ENCODE data around the gene SMOC1. TPM values are rescaled to one million over a fixed set of nuclear protein-coding genes. Genes with fewer than 3 reads are reported as not detected.

Gene SMOC1
- total and polyA plus RNA-seq, 12 donors: 0.33 to 19.8 (median 4.5) TPM

- H3K27me3 ChIP-seq: peaks cover 4% of the 10 kb centered on the region
- DNase-seq: no peak
- WGBS, 4 donors: 63 to 74% (median 68%) methylated on average over 6 of the region's 6 CpGs
Observed at GRCh38 chr14:70080076-70080475, 200.9 kb downstream of the SMOC1 start.

More at GRCh38 chr14:70080076-70080475, 200.9 kb downstream of the SMOC1 start:
- no peaks in the 10 kb centered on the region for H3K4me1 ChIP-seq (replicated peaks in 1 of 2)
- no peak for TF ChIP-seq POLR2A (IDR thresholded peaks at IDR 0.05)
- TF ChIP-seq CTCF (IDR thresholded peaks at IDR 0.05): no peak
- H3K27ac ChIP-seq: no peak overlapping the region
- no peaks in the 10 kb centered on the region for H3K9me3 ChIP-seq (replicated peaks in 1 of 3)
- intact Hi-C loops (cut with DNase I): loop anchor here in 1 of 2 donors (10.0 kb wide), 1 partner anchor 235 kb away; no protein-coding TSS in a partner anchor
- no peaks in the 10 kb centered on the region for H3K36me3 ChIP-seq (replicated peaks in 1 of 2)
- no peak overlapping the region for H3K4me3 ChIP-seq

Other genes with a start within 250 kb of the SMOC1 start
- 100 to 1,000 TPM; 144 to 387 (median 301) TPM for gene SRSF5, start 112.3 kb upstream of the SMOC1 start, total RNA-seq
- gene SRSF5, start 112.3 kb upstream of the SMOC1 start, polyA plus RNA-seq: 100 to 1,000 TPM; 296 to 912 (median 745) TPM
- gene SLC10A1, start 82.2 kb upstream of the SMOC1 start, total RNA-seq: not detected
- not detected for gene SLC10A1, start 82.2 kb upstream of the SMOC1 start, polyA plus RNA-seq